Measurements from ENCODE around the gene KCNN1.
"Not testable (repeated sequence)": the region's sequence is repeated elsewhere in the genome, so short reads cannot be mapped to it uniquely, and the experiment has no call there.

KCNN1 gene

GRCh38 chr19:17966550-17967256 lies at the start of gene KCNN1:
Gene KCNN1 (plus strand): TSS chr19:17967107. CDS start chr19:17973889, 6,782 bp downstream.
- peak; percentile 3 for DNase-seq

GRCh38 chr19:17918151-17918550 lies 48.8 kb upstream of the KCNN1 start:
- DNase-seq: not testable (repeated sequence)

- DNase-seq: not testable (repeated sequence)
Observed at GRCh38 chr19:17919122-17919521, 47.8 kb upstream of the KCNN1 start.

- DNase-seq: no peak
Observed at GRCh38 chr19:17920527-17920926, 46.4 kb upstream of the KCNN1 start.

GRCh38 chr19:17922138-17922537 lies 44.8 kb upstream of the KCNN1 start:
- DNase-seq: no peak

- no peak for DNase-seq
Observed at GRCh38 chr19:17926044-17926443, 40.9 kb upstream of the KCNN1 start.

GRCh38 chr19:17929056-17929455 lies 37.9 kb upstream of the KCNN1 start:
- DNase-seq: no peak

- no peak for DNase-seq
Observed at GRCh38 chr19:17931532-17932191, 35.2 kb upstream of the KCNN1 start.

GRCh38 chr19:17932485-17933338 lies 34.2 kb upstream of the KCNN1 start, which contains the start of gene CCDC124:
Gene CCDC124 (plus strand): TSS chr19:17933015. CDS start chr19:17936421, 3,406 bp downstream.
- peak; percentile 95 for DNase-seq

GRCh38 chr19:17933414-17934129 lies 33.3 kb upstream of the KCNN1 start:
- no peak for DNase-seq

- DNase-seq: no peak
Observed at GRCh38 chr19:17936379-17936778, 30.5 kb upstream of the KCNN1 start.

GRCh38 chr19:17937371-17937900 lies 29.5 kb upstream of the KCNN1 start:
- no peak for DNase-seq

- peak; percentile 77 for DNase-seq
Observed at GRCh38 chr19:17938092-17938845, 28.6 kb upstream of the KCNN1 start.

GRCh38 chr19:17942181-17942580 lies 24.7 kb upstream of the KCNN1 start:
- DNase-seq: no peak

- DNase-seq: no peak
Observed at GRCh38 chr19:17942582-17943273, 24.2 kb upstream of the KCNN1 start.

- no peak for DNase-seq
Observed at GRCh38 chr19:17943274-17944221, 23.4 kb upstream of the KCNN1 start.

GRCh38 chr19:17944301-17944700 lies 22.6 kb upstream of the KCNN1 start:
- no peak for DNase-seq

- DNase-seq: no peak
Observed at GRCh38 chr19:17946965-17947784, 19.7 kb upstream of the KCNN1 start.
